ENCODE data around the gene COL21A1. TPM values are rescaled to one million over a fixed set of nuclear protein-coding genes. Genes with fewer than 3 reads are reported as not detected.
"Not testable (repeated sequence)": the region's sequence is repeated elsewhere in the genome, so short reads cannot be mapped to it uniquely, and the experiment has no call there.

Gene COL21A1
- total RNA-seq, 1 donor = 29.0 TPM

DNA sequence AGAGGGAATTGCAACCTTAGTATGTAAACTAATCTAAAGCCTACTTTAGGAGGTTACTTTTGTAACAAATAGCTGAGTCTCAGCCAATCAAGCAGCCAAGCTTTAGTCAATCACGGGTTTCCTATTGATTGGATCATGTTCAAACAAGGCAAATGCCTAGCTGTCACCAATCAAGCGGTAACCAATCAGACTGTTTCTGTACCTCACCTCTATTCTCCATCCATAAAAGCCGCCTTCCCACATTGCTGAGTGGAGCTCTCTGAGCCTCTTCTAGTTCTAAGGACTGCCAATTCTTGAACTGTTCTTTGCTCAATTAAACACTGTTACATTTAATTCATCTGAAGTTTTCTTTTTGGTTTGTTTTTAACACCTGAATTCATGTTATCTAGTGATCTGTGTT, 223.6 kb downstream of the COL21A1 start:
- TF ChIP-seq CTCF (IDR thresholded peaks at IDR 0.05; ENCODE audit: insufficient read depth, low read length) = no peak
- H3K4me3 ChIP-seq (ENCODE audit: low read depth, low read length) = no peak overlapping the region
- no peak for DNase-seq (ENCODE audit: low read depth)

GRCh38 chr6:56022678-56023077, 224.7 kb downstream of the COL21A1 start:
- no peak for TF ChIP-seq CTCF (IDR thresholded peaks at IDR 0.05; ENCODE audit: insufficient read depth, low read length)
- DNase-seq (ENCODE audit: low read depth) = no peak
- H3K4me3 ChIP-seq (ENCODE audit: low read depth, low read length) = no peak overlapping the region

DNA sequence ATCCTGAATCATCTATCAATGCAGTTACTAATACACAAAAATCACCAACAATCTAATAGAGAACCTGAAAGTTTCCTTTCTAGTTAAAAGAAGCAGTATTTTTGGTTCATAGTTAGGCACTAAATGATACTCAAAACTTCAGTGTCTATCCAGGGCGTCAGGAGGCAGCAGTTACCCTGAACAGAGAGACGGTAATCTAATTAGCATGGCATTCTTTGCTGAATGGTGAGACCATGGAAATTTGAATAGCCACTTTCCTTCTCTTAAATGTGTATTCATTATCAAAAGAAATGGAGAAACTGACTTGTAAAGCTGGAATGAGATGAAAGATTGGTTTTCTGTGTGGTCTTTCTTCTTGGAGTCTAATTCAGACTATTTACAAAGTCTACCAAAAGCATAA, 225.4 kb downstream of the COL21A1 start:
- H3K4me3 ChIP-seq (ENCODE audit: low read depth, low read length) = no peak overlapping the region
- DNase-seq (ENCODE audit: low read depth) = no peak
- no peak for TF ChIP-seq CTCF (IDR thresholded peaks at IDR 0.05; ENCODE audit: insufficient read depth, low read length)

GRCh38 chr6:56019973-56020372, 227.4 kb downstream of the COL21A1 start:
- no peak overlapping the region for H3K4me3 ChIP-seq (ENCODE audit: low read depth, low read length)
- no peak for DNase-seq (ENCODE audit: low read depth)
- TF ChIP-seq CTCF (IDR thresholded peaks at IDR 0.05; ENCODE audit: insufficient read depth, low read length) = no peak

DNA sequence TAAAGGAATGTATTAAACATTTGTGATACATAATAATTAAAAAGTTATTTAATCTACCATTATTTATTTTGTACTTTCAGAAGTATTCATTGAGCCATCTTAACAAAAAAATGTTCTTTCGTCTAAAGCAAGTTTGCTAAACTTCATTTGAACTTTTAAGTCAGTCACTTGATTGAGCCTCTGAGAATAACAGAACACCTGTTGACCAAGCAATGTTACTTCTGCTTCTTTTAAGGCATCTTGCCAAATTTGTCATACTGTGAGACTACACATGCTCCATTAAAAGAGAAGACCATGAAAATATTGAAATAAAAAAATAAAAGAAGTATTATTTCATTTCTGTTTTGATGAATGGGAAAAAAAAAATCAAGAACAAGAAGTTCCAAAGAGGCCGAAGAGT, 230.2 kb downstream of the COL21A1 start:
- no peak for TF ChIP-seq CTCF (IDR thresholded peaks at IDR 0.05; ENCODE audit: insufficient read depth, low read length)
- H3K4me3 ChIP-seq (ENCODE audit: low read depth, low read length) = no peak overlapping the region
- DNase-seq (ENCODE audit: low read depth) = no peak

GRCh38 chr6:56014039-56014438, 233.3 kb downstream of the COL21A1 start:
- H3K4me3 ChIP-seq (ENCODE audit: low read depth, low read length); DNase-seq (ENCODE audit: low read depth): not testable (repeated sequence)

GRCh38 chr6:56009636-56010035, 237.7 kb downstream of the COL21A1 start:
- TF ChIP-seq CTCF (IDR thresholded peaks at IDR 0.05; ENCODE audit: insufficient read depth, low read length) = no peak
- DNase-seq (ENCODE audit: low read depth) = no peak
- no peak overlapping the region for H3K4me3 ChIP-seq (ENCODE audit: low read depth, low read length)

Small RNAs within 50 kb of the gene (small RNA-seq; reads per million reads assigned to genes)
- gene DHFRP6 = not detected
